Fibroblast of skin of left biceps (primary cell): Measurements from ENCODE around the gene KCTD7.
"Not testable (repeated sequence)": the region's sequence is repeated elsewhere in the genome, so short reads cannot be mapped to it uniquely, and the experiment has no call there.

Source experiments
- DNase-seq, 2 experiments: peaks; one replicate each; pipeline ENCODE4 v3.0.0-alpha.2; 2013; ENCODE audit warnings: low read depth in 2 of 2

Gene KCTD7

DNA sequence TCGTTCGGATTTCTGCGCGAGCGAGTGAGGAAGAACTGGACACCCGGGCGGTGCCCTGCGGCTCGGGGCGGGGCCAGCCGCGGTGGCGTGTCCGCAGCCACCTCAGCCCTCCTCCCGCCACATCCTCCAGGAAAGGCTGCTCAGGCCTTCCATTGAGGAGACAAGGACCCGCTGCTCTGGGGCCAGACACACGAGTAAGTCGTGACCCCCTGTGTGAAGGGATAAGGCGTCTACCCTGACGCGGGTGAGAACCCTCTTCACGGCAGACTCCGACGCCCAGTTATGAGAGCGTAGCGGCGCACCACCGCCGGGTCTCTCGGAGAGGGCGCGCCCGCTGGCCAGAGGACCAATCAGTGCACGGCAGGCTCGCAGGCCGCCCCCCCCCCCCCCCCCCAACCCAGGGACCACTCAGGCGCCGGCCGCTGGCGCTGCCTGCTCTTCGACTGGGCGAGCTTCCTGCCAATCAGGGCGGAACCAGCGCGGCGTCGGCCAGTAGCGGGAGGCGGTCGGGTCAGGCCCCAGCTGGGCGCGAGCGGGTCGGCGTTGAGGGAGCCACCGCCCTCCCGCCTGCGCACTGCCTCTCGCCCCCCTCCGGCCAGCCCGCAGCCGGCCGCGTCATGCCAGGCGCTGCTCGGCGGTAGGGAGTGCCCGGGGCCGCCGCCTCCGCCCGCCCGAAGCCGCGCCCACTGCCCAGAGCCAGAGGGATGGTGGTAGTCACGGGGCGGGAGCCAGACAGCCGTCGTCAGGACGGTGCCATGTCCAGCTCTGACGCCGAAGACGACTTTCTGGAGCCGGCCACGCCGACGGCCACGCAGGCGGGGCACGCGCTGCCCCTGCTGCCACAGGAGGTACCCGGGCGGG, at the start of gene KCTD7:
TSS of gene KCTD7 (plus strand) at position 521 of the 861 bp plus-strand sequence. CDS start at position 705, 184 bp downstream.
- DNase-seq = peak; percentile 94 to 96

DNA sequence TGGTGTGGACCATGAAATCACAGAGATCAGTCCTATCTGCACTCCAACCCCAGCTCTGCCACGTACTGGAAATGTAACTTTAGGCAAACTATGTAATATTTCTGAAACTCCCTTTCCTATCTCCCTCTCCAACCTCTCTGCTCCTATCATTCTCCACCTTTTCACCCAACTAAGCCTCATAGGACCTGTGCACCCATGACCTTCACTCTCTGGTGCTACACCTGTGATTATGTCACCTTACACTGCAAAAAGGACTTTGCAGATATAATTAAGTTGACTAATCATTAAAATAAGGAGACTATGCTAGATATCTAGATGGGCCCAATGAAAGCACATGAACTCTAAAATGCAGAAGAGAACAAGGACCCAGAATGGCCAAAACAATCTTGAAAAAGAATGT, 48.3 kb upstream of the KCTD7 start:
- not testable (repeated sequence) for DNase-seq

DNA sequence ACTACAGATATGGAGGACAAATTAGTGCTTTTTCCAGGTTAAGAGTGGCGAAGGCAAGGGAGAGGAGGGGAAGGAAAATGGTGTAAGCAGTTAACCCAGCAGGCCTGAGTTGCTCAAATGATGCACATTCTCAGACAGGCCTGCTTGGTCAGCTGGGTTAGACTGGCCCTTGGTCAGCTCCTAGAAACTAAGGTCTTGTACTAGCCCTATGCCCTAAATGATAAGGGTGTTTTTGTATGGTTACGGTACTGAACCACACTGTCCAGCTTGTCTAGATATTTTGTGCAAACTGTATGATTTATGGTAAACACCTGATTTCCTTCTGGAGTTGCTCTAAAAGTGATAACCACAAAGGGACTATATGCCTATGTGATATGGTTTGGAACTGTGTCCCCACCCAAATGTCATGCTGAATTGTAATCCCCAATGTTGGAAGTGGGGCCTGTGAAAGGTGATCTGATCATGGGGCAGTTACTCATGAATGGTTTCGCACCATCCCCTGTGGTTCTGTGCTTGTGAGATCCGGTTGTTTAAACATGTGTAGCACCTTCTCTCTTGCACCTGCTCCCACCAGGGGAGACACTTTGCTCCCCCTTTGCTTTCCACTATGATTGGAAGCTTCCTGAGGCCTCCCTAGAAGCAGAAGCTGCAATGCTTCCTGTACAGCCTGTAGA, 45.7 kb upstream of the KCTD7 start:
- DNase-seq = not testable (repeated sequence)

DNA sequence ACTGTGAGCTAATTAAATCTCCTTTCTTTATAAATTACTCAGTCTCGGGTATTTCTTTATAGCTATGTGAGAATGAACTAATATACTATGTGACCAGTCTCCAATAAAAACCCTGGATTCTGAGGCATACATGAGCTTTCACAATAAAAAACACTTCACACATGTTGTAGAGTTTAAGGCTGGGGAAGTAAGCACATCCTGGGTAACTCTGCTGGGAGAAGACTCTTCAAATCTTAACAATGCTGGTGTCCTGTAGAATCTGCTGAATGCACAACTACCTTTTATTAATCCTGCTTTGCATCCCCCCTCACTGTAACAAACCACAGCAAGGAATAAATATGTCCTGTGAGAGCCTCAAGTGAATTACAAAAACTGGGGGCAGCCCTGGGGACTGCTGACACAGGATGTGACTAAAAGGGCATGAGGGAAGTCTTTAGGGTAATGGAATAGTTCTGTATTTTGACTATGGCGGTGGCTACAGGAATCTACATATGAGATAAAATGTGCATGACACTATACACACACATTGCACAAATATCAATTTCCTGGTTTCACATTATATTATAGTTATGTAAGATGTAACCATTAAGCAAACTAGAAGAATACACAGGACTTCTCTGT, 45.1 kb upstream of the KCTD7 start:
- no peak for DNase-seq

DNA sequence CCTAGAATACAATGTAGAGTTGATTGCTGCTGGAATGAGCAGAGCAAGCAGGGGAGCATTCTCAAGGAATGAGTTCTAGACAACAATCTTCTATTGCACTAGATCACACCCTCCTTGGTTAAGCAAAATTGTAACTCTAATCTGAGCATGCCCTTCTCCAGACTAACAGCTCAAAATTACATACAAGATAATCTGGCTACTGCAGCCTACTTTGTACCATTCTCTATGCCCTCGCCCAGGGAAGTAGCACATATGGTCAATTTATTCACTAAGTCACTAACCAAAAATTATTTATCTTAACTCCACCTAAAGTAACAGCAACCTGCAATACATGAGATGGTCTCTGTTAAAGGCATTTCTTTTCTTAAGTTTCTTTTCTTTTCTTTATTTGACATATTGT, 42.5 kb upstream of the KCTD7 start:
- no peak for DNase-seq

DNA sequence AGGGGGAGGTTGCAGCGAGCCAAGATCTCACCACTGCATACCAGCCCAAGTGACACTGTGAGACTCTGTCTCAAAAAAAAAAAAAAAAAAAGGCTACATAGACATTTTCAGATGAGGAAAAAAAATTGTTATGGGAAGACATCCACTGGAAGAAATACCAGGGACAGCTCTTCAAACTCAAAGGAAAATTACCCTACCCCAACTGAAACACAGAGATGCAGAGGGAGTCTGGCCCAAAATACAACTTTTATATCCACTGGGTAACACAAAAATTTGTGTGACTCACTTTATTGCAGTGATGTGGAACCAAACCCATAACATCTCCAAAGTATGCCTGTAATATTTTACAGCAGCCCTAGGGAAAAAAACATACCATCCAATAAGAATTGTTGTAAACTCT, 40.5 kb upstream of the KCTD7 start:
- DNase-seq = not testable (repeated sequence)

DNA sequence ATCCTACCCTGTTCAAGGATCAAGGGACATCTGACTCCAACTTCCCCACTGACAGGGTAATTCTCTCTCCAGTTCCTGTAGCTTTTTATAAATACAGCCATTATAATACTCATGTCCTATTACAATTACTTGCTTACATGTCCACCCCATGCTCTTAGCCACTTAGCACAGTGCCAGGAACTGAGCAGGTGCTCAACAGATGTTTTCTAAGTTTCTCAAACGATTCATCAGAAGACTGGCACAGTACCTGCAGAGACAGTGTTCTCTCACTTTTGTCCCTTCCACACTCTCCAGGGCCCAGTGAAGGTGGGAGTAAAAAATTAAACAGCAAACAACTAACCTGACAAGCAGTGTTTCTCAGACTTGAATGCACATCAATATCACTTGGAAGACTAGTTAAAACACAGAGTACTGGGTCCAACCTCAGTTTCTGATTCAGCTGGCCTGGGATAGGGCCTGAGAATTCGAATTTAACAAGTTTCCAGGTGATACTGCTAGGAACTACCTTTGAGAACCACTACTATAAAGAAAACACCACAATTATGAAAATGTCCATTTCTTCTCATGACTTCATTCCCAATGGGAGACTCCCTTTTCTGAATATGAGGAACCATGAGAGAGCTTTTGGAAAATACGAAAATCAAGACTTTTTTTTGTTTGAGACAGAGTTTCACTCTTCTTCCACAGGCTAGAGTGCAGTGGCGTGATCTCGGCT, 39.7 kb upstream of the KCTD7 start:
- not testable (repeated sequence) for DNase-seq

DNA sequence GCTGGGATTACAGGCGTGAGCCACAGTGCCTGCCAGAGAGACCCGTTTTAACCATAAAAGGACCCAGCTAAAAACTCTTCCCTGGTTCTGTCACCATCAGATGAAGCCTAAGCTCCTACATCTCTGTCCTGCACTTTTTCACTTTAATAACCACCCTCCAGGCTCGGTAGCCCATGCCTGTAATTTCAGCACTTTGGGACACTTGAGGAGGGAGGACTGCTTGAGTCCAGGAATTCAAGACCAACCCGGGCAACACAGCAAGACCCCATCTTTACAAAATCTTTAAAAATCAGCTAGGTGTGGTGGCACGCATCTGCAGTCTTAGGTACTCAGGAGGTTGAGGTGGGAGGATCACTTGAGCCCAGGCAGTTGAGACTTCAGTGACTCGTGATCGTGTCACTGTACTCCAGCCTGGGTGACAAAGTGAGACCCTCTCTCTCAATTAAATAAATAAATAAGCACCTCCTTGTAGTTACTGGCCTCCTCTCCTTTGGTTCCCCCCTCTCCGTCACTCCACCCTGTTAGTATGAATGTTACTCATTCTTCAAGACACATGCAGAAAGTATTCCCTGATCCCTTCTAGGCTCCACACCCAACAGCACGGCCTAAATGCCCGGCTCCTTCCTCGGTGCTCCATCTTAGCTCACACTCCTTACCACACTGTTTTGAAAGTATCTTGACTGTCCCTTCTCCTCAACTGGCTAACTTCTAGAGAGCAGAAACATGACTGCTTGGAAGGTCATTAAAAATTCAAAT, 38.2 kb upstream of the KCTD7 start:
- peak in 1 of 2 experiments; percentile 3 for DNase-seq

DNA sequence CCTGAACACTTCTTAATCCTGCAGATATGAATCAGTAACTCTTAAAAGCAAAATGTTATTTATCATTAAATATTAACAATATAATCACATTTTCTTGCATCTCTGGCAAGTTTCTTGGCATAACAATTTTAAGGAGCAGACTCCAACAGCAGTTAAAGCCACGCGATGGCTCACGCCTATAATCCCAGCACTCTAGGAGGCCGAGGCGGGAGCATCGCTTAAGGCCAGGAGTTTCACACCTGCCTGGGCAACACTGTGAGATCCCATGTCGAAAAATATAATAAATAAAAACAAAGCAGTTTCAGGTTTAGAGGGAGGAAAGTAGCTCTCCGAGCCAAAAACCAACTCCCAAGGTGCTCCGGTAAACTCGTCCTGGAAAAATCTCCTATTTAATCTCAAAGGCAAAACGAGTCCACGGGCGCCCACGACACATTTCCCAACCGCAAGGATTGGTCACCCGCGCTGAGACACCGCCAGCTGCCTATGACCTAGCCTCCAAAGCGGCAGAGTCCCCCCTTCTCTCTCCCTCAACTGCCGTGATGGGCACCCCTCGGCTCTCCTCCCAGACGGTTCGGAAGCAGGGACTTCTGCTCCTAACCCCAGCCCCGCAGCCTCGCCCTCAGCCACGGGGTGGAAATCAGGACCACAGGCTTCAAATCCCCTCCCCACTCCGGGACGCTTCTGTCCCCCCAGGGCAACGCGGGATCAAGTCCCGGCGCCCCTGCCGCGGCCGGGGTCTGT, 37.5 kb upstream of the KCTD7 start:
- DNase-seq = not testable (repeated sequence)

DNA sequence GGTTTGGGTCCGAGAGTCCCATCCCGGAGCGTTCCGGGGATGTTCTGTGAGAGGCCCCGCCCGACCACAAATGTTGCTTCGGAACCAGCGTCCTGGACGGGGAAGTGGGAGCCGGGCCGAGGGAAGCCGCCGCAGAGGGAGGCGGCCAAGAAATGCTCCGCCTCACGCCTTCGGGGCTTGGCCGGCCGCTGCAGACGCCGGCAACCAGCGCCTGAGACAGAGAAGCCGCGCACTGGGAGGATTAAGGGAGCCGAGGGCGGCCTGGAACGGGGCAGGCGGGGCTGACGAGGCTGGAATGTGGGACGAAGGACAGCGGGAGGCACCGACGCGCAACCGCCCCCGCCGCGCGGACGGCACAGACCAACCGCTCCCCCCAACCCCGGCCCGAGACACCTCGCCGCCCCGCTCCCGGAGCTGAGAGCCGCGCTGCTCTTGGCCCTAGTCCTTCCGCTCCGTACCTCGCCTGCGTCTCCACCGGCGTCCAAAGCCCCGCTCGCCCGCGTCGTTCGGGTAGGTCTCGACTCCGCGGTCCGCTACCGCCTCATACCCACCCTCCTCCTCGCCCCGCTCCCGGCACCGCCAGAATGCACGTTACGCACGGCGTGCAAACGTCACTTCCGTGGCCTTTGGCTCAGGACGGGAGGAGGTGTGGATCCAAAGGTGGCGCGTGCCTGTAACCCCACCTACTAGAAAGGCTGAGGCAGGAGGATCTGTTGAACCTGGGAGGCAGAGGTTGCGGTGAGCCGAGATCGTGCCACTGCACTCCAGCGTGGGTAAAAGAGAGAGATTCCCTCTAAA, 36.7 kb upstream of the KCTD7 start:
- DNase-seq = peak; percentile 62 to 71

DNA sequence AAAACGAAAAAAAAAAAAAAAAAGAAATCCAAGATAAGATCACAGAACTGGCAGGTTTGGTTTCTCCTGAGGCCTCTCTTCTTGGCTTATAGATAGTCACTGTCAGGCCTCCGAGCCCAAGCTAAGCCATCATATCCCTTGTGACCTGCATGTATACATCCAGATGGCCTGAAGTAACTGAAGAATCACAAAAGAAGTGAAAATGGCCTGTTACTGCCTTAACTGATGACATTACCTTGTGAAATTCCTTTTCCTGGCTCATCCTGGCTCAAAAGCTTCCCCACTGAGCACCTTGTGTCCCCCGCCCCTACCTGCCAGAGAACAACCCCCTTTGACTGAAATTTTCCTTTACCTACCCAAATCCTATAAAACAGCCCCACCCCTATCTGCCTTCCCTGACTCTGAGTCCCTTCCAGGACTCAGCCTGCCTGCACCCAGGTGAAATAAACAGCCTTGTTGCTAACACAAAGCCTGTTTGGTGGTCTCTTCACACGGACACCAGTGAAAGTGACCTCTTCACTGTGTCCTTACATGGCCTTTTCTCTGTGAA, 36.0 kb upstream of the KCTD7 start:
- not testable (repeated sequence) for DNase-seq

DNA sequence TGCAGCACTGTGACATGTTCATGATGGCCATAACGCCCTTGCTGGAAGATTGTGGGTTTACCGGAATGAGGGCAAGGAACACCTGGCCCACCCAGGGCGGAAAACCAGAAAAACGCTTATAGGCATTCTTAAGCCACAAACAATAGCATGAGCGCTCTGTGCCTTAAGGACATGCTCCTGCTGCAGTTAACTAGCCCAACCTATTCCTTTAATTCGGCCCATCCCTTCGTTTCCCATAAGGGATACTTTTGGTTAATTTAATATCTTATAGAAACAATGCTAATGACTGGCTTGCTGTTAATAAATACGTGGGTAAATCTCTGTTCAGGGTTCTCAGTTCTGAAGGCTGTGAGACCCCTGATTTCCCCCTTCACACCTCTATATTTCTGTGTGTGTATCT, 34.6 kb upstream of the KCTD7 start:
- DNase-seq = not testable (repeated sequence)

DNA sequence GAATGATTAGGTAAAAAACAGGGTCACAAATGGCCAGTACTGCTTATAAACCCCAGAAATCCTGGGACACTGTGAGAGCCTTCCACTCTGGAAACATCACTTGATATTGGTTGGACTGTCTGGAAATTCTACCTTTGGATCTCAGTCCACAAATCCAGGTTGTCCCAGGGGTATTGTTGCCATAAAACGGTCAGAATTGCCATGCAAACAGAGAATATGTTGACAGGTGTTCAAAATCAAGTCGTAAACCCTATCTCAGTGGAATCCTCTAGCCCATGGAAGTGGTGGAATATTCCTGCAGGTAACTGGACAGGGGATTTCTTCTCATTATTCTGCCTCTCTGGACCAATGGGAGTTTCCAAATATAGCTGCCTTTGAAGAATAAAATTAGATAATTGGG, 31.2 kb upstream of the KCTD7 start:
- DNase-seq = no peak

DNA sequence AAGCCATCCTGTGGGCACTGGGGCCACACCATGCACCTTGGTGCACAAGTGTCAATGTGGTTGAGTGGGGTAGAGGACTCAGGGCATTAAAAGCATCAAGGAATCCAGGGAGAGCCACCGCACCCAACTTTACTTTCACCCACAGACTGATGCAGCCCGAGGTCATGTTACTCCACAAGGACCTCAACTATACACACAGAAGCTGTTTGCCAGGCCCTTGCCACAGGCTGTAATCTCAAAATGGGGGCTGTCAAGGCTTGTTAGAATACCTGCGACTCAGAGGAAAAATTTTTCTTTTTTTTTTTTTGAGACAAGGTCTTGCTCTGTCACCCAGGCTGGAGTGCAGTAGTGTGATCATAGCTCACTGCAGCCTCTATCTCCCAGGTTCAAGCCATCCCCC, 26.5 kb upstream of the KCTD7 start:
- DNase-seq = no peak

DNA sequence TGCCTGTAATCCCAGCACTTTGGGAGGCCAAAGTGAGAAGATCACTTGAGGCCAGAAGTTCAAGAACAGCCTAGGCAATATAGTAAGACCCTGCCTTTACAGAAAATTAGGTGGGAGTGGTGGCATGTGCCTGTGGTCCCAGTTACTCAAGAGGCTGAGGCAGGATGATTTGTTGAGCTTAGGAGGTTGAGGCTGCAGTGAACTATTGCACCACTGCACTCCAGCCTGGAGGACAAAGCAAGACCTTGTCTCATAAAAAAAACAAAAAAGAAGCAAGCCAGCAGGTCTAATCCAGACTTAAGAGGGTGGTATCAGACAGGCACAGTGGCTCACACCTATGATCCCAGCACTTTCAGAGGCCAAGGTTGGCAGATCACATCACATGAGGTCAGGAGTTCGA, 24.5 kb upstream of the KCTD7 start:
- DNase-seq = no peak

DNA sequence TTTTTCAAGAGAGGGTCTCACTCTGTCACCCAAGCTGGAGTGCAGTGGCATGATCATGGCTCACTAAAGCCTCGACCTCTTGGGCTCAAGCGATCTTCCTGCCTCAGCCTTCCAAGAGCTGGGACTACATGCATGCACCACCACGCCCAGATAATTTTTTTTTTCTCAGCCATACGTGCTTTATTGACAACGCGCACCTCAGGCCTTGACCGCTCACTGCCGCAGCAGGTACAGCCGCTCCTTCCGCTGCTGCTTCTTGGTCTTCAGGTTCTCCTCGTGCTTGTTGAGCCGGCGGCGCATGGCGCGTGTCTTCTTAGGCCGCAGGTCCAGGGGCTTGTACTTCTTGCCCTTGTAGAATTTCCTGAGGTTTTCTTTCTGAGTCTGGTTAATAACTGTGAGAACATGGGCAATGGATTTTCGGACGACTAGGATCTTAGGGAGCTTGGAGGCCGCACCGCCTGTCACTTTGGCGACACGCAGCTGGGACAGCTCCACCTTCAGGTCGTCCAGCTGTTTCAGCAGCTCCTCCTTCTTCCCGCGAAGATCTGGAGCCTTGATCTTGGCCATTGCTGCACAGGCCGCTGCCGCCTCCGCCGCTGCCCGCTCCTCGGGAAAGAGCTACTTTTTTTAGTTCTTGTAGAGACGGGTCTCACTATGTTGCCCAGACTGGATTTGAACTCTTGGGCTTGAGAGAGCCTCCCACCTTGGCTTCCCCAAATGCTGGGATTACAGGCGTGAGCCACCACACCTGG, 22.0 kb upstream of the KCTD7 start:
- DNase-seq = not testable (repeated sequence)

DNA sequence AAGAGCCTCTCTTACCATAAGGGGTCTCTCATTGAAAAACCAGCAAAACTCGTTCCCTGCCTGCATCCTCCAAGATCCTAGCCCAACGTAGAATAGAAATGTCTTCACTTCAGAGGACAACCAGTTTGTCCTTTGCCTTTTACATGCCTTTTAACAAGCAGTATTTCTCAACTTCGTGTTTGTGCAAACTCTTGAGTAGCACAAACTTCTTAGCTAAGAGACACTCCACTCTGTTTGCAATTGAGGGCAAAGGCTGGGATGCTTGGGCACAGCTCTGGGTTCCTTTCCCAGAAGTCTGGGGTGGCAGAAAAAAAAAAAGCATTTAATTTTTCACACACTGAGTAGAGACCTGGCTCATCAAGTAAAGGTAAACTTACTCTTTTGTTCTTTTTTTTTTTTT, 19.5 kb upstream of the KCTD7 start:
- DNase-seq = no peak

DNA sequence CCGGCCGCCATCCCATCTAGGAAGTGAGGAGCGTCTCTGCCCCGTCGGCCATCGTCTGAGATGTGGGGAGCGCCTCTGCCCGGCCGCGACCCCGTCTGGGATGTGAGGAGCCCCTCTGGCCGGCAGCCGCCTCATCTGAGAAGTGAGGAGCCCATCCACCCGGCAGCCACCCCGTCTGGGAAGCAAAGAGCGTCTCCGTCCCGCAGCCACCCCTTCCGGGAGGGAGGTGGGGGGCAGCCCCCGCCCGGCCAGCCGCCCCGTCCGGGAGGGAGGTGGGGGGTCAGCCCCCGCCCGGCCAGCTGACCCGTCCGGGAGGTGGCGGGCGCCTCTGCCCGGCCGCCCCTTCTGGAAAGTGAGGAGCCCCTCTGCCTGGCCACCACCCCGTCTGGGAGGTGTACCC, 14.1 kb upstream of the KCTD7 start:
- DNase-seq = not testable (repeated sequence)

DNA sequence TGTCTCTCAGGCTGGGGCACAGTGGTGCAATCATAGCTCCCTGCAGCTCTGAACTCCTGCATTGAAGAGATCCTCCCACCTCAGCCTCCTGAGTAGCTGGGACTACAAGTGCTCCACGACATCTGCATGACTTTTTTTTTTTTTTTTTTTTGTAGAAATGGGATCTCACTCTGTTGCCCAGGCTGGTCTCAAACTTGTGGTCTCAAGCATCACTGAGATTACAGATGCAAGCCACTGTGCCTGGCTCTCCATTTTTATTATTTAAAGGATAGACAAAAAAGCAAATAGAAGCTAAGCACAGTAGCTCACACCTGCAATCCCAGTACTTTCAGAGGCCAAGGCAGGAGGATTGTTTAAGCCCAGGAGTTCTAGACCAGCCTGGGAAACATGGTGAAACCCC, 13.0 kb upstream of the KCTD7 start:
- no peak for DNase-seq
